Measurements from ENCODE around the gene GPR21. TPM values are rescaled to one million over a fixed set of nuclear protein-coding genes. Genes with fewer than 3 reads are reported as not detected.

The GPR21 gene
- polyA plus RNA-seq, 3 donors: 0.25 to 0.73 (median 0.47) TPM

DNA sequence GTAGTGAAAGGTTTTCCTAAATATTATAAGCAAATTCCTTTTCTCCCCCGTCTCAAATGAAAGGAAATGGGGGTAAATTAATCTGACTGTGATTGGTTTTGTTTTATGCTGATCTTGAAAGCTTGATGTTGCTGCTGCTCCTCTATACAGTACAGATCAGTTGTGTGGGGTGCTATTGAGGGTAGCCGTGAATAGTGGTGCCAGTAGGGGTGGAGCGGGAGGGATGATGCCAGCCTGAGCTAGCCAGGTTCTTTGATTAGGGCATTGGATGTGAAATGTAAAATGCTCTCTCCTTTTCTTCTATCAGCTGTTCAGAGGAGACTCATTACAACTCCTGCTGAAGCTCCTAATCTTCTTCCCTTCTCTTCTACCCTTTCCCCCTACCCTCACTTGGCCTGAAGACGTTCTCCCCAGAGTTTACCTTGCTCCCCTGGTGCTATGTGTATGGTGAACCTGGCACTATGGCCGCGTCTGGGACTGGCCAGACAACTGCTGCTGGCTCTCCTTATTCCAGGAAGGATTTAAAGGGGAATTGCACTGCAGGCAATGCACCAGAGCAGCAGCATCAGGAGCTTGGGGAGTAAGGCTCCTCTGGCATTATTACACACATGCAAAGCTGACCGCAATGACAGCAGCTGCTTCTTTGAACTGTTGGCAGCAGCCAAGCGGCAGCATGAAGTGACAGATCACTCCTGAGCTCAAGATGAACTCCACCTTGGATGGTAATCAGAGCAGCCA, 566 bp downstream of the GPR21 start:
- no peak for DNase-seq

DNA sequence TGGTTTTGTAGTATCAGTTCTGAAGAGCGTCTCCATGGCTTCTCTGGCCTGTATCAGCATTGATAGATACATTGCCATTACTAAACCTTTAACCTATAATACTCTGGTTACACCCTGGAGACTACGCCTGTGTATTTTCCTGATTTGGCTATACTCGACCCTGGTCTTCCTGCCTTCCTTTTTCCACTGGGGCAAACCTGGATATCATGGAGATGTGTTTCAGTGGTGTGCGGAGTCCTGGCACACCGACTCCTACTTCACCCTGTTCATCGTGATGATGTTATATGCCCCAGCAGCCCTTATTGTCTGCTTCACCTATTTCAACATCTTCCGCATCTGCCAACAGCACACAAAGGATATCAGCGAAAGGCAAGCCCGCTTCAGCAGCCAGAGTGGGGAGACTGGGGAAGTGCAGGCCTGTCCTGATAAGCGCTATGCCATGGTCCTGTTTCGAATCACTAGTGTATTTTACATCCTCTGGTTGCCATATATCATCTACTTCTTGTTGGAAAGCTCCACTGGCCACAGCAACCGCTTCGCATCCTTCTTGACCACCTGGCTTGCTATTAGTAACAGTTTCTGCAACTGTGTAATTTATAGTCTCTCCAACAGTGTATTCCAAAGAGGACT, 1.5 kb downstream of the GPR21 start:
- no peak for DNase-seq

DNA sequence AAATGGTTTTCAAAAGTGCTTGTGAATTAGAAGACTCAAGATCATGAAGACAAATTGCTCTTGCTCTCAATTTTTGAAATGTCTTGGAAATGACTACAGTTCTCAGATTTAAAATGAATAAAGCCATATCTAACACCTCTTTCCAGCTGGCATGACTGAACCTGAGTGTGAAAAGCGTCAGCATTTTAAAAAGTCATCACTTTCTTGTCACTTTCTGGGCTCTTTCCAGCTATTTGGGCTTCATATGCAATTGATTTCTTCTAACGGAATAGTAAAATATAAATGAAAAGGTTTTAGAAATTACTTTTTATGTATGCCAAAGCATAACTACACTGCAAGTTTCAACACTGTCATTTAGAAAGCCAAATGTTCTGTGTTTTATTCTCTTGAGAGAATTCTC, 2.3 kb downstream of the GPR21 start:
- no peak for DNase-seq

DNA sequence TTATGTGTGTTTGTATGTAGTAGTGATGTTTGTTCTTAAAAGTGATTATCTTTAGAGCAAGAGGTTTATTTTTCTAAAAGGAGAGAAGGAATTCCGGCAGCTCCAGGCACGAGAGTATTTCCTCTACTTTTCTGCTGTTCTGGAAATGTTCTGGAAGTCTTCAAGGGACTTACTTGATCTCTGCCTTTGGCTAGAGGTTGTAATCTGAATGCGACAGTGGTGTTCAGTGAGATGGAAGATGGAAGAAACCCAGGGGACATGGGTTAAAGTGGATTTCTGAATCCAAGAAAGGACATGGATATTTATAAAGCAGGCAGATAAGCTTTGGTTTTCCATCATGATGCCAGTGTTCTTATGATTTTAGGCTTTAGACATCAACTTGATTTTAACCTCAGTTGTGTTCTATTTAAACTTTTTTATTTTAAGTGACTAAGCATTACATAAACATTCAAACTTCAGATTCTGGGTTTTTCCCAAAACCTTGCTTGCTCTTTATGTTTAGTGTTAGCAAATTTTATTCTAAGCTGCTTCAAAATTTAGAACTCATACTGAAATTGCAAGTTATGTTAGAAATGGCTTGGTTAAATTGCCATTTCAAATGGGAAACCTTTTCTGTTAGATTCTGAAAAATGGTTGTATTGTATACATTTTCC, 3.6 kb downstream of the GPR21 start:
- no peak for DNase-seq

DNA sequence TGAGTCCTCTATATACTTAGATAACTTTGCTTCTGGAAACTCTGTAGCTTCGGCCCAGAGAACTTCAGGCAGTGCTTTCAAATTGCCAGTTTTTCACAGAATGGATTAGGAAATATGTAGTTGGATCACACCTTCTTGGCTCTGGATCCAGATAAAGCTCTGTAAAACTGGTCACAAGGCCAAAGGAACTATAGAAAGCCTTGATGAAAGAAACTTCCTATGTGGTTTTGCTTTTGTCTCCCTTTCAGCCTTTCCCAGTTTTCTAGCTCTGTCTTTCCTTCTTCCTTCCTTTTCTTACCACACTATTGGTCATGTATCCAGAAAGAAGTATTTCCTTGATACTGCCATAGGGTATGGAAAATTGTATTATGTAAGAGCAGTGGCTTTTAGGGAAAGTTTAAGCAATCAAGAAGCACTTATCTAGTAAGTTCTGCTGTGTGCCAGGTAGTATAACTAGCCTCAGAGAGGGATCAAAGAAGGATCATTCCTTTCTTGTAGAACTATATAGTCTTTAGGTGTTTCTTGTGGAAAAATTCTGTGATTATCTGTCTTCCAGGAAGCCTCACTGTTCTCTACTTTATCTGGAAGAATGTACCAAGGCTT, 6.3 kb downstream of the GPR21 start:
- no peak for DNase-seq

DNA sequence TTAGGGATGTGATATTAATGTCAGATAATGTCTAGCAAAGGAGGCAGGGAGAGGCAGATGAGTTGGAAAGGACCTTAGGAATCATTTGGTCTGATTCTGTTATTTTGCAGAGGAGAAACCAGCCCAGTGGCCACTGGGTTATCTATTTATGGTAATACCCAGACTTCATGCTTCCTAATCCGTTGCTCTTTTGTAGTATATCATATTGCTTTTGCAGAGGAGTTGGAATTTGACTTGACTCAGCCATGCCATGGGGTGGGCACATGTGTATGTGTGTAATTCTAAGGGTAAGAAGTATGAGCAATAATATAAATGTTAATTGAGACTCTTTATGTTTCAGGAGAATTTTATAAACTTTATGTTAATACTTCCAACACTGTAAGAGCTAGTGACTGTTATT, 7.3 kb downstream of the GPR21 start:
- no peak for DNase-seq

DNA sequence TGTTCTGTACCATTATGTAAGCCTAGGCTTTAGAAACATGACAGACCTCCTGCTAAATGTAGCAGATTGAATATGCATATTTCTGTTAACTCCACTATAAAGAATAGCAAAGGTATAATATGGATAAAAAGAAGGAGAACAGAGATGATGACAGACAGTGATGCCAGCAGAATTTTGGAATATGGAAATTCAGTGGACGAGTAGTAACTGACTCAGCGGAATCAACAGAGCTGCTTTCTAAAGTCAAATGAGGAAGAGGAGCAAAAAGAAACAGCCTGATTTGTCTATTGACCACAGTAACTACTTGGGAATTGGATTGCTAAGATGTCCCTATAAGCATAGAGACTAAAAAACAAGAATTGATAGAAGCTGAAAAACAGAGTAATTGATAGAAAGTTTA, 8.0 kb downstream of the GPR21 start:
- no peak for DNase-seq

DNA sequence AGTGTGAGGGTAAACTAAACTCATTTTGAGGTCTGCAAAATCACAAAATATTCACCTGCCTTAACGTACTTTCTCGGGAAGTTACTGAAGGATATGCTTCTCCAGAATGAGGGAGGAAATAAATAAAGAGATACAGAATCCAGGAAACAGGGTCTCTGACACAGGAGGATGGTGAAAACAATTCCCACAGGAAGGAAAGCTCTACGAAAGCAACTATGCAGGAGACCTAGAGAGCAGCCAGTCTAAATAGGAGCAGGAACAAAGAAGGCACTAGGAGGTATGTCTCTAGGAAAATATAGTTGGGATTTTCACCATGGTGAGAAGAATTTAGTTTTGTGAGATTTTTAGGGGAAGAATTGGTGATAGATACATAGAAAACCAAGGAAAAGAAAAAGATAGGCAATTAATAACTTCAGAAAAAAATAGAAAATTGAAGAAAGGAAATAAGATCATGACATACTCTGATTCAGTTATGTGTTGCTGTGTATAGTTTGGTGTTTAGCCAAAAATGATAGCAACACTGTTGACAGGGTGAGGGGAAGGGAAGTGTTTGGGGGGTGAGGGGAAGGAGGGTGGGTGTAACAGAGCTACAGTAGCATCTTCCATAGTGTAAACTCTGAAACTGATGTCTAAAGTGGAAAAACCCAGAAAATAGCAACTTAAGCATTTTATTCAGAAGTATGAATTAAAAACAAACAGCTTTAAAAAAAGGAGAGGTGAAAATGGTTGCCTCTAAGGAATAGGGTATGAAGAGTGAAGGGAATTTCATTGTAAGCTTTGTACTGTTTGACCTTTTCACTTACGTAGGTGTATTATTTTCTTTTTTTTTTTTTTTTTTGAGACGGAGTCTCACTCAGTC, 9.8 kb downstream of the GPR21 start:
- DNase-seq: no peak

DNA sequence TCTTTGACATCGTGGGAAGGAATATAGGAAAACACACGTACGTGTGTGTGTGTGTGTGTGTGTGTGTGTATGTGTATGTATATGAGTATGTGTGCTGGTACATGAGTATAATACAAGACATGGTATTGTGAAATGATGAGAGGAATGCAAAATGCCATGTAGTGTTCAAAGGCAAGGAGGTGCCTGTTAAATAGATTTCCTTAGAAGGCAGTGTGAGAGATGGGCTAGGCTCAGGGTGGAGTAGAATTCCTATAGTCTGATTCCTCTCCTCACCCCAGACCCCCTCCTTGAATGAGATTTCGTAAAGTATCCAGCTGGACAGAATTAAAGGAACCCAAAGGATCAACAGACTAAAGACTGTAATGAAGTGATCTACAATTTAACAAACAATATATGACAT, 11.1 kb downstream of the GPR21 start:
- no peak for DNase-seq

DNA sequence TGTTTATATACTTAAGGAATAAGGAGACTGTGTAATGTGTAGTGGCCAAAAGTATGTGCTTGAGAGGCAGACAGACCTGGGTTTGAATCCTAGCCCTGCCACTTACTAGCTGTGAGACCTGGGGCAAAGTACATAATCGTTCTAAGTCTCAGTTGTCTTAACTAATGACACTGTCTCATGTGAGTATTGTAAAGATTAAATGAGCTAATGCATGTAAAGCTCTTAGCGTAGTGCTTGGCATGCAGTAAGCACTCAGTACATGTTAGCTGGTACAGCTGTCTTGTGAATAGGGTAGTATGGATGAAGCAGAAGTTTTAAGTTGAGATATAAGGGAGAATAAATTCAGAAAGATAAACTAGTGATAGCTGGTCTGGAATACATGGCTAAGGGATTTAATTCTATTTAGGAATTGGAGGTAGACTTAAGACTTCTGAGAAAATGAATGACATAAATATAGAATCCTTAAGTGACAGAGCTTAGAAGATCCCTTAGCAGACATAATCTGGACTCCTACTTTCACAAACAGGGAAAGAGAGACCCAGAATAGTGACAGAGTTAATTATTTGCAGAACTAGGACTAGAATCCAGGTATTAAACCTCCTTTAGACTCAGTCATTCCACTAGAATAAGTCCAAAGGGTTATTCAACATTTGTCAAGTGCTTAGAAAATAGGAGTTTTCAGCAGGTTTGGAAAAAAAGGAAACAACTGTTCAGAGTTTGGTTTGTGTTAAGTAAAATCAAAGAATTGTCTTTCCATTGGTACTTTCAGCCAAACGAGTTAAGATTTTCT, 13.1 kb downstream of the GPR21 start:
- DNase-seq: no peak

DNA sequence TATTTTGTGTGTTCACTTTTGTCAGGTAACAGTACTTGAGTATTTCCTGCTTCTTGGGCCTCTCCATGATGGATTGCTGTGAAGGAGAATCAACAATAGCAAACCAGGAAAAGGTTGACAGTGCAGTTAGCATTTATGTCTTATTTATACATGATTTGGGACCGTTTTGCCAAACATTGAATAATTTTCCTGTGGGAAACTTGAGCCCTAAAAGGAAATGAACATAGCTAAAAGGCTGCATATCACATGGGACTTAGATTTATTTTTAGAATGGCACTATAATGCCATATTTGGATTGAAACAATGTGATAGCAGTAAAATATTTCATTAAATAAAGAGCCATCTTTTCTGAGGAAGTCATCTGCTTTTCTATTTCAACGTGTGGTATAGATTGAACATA, 15.3 kb downstream of the GPR21 start:
- no peak for DNase-seq

DNA sequence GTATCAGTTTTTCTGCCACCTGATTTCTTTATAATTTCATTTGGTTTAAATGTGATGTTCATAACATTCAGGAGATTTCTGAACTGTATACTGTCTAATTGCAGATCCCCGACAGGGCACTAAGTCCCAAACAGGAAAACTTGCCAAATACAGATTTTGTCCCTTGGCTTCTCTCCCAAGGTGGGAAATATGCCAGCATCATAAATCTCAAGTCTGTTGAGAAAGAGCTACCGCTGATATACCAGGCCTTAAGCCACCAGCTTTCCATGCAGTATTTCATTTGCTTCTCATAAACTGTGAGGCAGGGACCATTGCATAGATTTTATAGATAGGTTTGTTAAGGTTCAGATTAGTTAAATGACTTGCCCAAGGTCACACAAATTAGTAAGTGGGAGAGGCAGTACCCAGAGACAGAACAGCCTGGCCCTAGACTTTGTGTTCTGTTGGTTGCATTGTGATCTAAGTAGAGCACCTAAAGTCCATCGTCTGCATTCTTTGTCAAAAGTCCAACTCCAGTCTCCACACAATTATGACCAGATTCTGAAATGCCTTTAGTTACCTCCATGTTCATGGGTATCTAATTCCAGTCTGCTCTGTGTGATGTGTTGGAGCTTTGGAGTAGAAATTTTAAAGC, 16.2 kb downstream of the GPR21 start:
- DNase-seq: no peak

DNA sequence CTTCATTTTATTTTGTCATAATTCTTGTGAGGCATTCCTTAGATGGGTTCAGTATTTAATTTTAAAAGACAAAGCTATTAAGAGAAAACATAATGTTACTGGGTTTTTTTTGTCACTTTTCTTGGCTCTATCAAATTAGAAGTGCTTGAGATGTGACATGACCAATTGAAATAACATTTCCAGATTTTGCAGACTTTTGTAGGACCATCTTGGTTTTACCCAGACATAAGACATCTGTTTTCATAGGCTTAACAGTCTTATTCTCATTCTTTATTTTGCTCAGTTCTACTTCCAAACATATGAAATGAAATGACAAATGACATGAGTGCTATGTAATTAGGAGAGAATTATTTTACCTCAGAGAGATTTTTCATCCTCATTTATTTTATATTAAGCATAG, 19.6 kb downstream of the GPR21 start:
- no peak for DNase-seq

DNA sequence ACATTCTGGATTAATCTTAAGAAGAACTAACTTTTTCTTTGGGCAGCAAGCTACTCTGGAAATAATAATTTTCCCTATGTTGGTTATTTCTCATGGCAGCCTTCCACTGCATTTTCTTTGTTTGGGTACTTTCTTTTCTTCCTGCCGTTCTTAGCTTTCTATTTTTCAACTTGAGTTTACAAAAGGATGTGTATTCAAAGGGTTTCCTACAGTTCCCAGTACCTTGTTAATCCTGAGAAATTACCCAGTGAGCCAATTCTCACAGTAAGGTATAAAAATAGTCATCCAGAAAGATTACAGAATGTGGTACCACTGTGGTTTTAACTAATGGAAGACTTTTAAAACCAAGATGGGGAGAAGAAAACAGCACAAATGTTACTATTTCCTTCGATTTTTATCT, 20.2 kb downstream of the GPR21 start:
- no peak for DNase-seq

DNA sequence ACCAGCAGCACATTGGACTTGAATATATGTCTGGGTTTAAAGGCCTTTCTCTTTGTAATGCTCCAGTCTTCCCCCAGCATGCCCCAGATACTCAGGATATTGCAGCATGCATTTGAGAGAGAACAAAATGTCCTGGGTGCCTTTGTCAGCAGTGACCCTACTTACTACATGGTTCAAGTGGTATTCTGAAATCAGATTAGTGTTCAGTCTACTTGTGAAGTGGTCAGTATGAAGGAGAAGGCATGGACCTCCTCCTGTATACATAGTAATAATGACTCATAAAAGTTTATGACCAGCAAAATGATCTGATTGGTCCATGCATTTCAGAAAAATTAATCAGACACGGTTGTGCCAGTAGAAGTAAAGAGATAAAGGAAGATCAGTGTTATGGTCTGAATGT, 25.4 kb downstream of the GPR21 start:
- DNase-seq: no peak

DNA sequence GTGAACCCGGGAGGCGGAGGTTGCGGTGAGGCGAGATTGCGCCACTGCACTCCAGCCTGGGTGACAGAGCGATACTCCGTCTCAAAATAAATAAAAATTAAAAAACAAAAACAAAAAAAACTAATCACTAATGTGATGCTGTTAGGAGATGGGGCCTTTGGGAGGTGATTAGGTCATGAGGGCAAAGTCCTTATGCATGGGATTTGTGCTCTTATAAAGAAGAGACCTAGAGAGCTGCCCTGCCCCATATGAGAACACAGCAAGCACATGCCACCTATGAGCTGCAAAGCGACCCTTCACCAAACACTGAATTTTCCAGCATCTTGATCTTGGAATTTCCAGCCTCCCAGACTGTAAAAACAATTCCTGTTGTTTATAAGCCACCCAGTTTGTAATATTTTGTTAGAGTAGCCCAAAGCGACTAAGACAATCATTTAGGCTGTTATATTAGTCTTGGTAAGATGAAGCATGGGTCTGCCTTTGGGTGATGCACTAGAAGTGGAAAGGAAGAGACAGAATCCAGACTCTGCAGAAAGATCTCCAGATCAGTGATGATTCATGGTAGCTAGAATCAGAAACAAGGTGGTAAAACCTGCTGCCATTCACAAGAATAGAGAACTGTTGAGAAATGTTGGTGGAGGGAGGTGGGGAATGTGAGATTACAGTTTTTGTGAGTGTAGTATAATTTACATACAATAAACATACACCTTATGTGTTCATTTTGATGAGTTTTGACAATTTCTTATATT, 26.2 kb downstream of the GPR21 start:
- no peak for DNase-seq

DNA sequence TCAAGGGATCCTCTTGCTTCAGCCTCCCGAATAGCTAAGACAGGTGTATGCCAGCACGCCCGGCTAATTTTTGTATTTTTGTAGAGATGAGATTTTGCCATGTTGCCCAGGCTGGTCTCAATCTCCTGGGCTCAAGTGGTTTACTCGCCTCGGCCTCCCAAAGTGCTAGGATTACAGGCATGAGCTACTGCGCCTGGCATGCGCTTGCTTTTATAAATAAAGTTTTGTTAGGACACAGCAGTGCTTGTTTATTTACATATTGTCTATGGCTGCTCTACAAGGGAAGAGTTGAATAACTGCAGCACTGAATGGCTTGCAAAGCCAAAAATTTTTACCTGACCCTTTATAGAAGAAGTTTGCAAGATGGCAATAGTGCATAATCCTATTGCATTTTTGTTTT, 27.7 kb downstream of the GPR21 start:
- DNase-seq: no peak

DNA sequence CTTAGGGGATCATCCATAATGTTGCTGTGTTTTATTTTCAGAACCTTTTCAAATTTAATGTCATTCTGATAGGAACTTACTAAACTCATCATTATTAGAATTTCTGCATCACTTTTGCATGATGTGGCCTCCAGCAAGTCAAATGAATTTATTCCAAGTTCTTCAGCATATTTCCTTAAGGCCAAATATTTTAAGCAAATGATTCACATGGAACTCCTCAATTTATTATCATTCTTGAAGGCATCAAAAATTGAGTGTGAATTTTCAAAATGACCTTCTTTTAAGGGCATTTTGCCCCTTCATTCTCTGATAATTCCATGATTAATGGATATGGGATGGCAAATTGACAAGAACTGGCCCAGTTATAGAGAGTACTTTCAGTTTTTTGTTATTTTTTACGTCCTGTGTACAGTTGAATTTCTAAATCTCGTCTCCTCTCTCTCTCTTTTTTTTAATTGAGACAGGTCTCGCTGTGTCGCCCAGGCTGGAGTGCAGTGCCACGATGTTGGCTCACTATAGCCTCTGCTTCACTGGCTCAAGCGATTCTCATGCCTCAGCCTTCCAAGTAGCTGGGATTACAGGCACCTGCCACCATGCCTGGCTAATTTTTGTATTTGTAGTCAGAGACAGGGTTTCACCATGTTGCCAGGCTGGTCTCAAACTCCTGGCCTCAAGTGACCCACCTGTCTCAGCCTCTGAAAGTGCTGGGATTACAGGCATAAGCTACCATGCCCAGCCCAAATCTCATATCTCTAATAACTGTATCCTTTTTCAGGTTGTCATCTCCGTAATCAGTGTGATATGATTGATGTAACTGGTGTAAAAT, 29.1 kb downstream of the GPR21 start:
- DNase-seq: no peak

DNA sequence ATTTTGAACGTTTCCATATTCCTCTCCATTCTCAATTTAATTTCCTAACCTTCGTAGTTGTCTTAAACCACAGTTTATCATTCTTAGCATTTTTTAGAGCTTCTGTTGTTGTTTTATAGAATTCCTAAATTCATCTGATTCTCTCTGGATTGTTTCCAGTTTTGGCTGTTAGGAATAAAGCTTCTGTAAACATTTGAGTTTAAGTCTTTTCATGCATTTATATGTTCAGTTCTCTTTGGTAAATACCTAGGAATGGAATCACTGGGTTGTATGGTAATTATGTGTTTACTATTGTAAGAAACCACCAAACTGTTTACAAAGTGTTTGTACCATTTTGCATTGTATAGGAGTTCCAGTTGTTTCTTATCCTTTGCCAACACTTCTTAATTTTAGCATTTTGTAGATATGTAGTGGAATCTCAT, 29.7 kb downstream of the GPR21 start:
- no peak for DNase-seq
